Stomach smooth muscle (tissue), 2 donors: Measurements from ENCODE around the gene NRROS.
A peak's percentile ranks its signal among the peaks of the same experiment; 100 is the strongest.

ENCODE experiments used
- H3K27ac ChIP-seq: one replicate; pipeline ENCODE4 v1.7.0; 2013; ENCODE audit warnings: mild to moderate bottlenecking, low read length, inconsistent platforms
- H3K27me3 ChIP-seq, 2 donors: one replicate each; pipeline ENCODE4 v1.7.0; 2013; ENCODE audit warnings: low read length in 2 of 2; ENCODE audit not compliant: insufficient read depth in 2 of 2, control insufficient read depth in 1 of 2
- H3K36me3 ChIP-seq, 2 donors: one replicate each; pipeline ENCODE4 v1.7.0; 2013; ENCODE audit warnings: low read length in 2 of 2; ENCODE audit not compliant: control insufficient read depth in 2 of 2, insufficient read depth in 2 of 2
- H3K4me1 ChIP-seq: one replicate; pipeline ENCODE4 v1.7.0; 2013; ENCODE audit warnings: low read length; ENCODE audit not compliant: control insufficient read depth, insufficient read depth
- H3K4me3 ChIP-seq, 2 donors: one replicate each; pipeline ENCODE4 v1.7.0; 2013; ENCODE audit warnings: low read length in 2 of 2
- H3K9ac ChIP-seq, 2 donors: one replicate each; pipeline ENCODE4 v1.7.0; 2013; ENCODE audit warnings: low read length in 2 of 2, mild to moderate bottlenecking in 1 of 2
- H3K9me3 ChIP-seq, 2 donors: one replicate each; pipeline ENCODE4 v1.7.0; 2013; ENCODE audit warnings: low read length in 2 of 2; ENCODE audit not compliant: control insufficient read depth in 2 of 2
- donor health status: healthy.
- donor health status: Pancreatic carcinoma.

Gene NRROS

GRCh38 chr3:196624067-196624790 is 15.3 kb upstream of the NRROS start:
- H3K9ac ChIP-seq, result no peak overlapping the region
- H3K4me1 ChIP-seq, result peaks cover 5% of the 10 kb centered on the region
- H3K27me3 ChIP-seq, result no peaks in the 10 kb centered on the region
- H3K27ac ChIP-seq, result peak overlapping the region; percentile 41
- H3K9me3 ChIP-seq, result no peaks in the 10 kb centered on the region
- H3K4me3 ChIP-seq, result no peak overlapping the region
- H3K36me3 ChIP-seq, result no peaks in the 10 kb centered on the region

- no peaks in the 10 kb centered on the region for H3K36me3 ChIP-seq
- no peak overlapping the region for H3K9ac ChIP-seq
- H3K27me3 ChIP-seq, result no peaks in the 10 kb centered on the region
- H3K9me3 ChIP-seq, result no peaks in the 10 kb centered on the region
- H3K4me3 ChIP-seq, result no peak overlapping the region
- peak overlapping the region; percentile 41 for H3K27ac ChIP-seq
- H3K4me1 ChIP-seq, result peaks cover 5% of the 10 kb centered on the region
These were observed 14.6 kb upstream of the NRROS start for GRCh38 chr3:196624907-196625306.

- Histone ChIP-seq H3K27me3 (no peaks in the 10 kb centered on the region), H3K36me3 (no peaks in the 10 kb centered on the region), H3K4me1 (peaks cover under 1% of the 10 kb centered on the region), H3K4me3 (no peak overlapping the region), H3K9ac (no peak overlapping the region), H3K9me3 (no peaks in the 10 kb centered on the region), H3K27ac (no peak overlapping the region)
These were observed 14.2 kb upstream of the NRROS start for GRCh38 chr3:196625331-196625730.

- Histone ChIP-seq H3K9me3 (no peaks in the 10 kb centered on the region), H3K9ac (no peak overlapping the region), H3K4me3 (no peak overlapping the region), H3K27me3 (no peaks in the 10 kb centered on the region), H3K27ac (no peak overlapping the region), H3K4me1 (peaks cover 10% of the 10 kb centered on the region), H3K36me3 (no peaks in the 10 kb centered on the region)
These were observed 11.6 kb upstream of the NRROS start for GRCh38 chr3:196627918-196628231.

- Histone ChIP-seq H3K36me3 (no peaks in the 10 kb centered on the region), H3K9ac (no peak overlapping the region), H3K4me1 (peaks cover 18% of the 10 kb centered on the region), H3K27ac (no peak overlapping the region), H3K4me3 (no peak overlapping the region), H3K27me3 (no peaks in the 10 kb centered on the region), H3K9me3 (no peaks in the 10 kb centered on the region)
These were observed 10.3 kb upstream of the NRROS start for GRCh38 chr3:196629228-196629627.

GRCh38 chr3:196631682-196632045 is 7.8 kb upstream of the NRROS start:
- Histone ChIP-seq H3K4me1 (peaks cover 18% of the 10 kb centered on the region), H3K27ac (peak overlapping the region; percentile 83), H3K4me3 (peak overlapping the region; percentile 78 to 79), H3K9me3 (no peaks in the 10 kb centered on the region), H3K36me3 (no peaks in the 10 kb centered on the region), H3K9ac (peak overlapping the region; percentile 77 to 82), H3K27me3 (no peaks in the 10 kb centered on the region)

GRCh38 chr3:196632046-196632751 is 7.3 kb upstream of the NRROS start:
- H3K9ac ChIP-seq, result peak overlapping the region; percentile 77 to 82
- no peaks in the 10 kb centered on the region for H3K9me3 ChIP-seq
- H3K36me3 ChIP-seq, result no peaks in the 10 kb centered on the region
- H3K27ac ChIP-seq, result peak overlapping the region; percentile 83
- peaks cover 18% of the 10 kb centered on the region for H3K4me1 ChIP-seq
- H3K4me3 ChIP-seq, result peak overlapping the region; percentile 78 to 79
- H3K27me3 ChIP-seq, result no peaks in the 10 kb centered on the region

GRCh38 chr3:196633555-196634151 is 5.8 kb upstream of the NRROS start:
- Histone ChIP-seq H3K4me3 (peak overlapping the region in 1 of 2 donors; percentile 60), H3K4me1 (peaks cover 18% of the 10 kb centered on the region), H3K36me3 (no peaks in the 10 kb centered on the region), H3K9me3 (no peaks in the 10 kb centered on the region), H3K9ac (no peak overlapping the region), H3K27ac (peak overlapping the region; percentile 79), H3K27me3 (peaks cover 0 to 2% of the 10 kb centered on the region in 2 donors)

GRCh38 chr3:196634224-196634623 is 5.3 kb upstream of the NRROS start:
- Histone ChIP-seq H3K4me3 (no peak overlapping the region), H3K27ac (no peak overlapping the region), H3K9ac (no peak overlapping the region), H3K4me1 (peaks cover 22% of the 10 kb centered on the region), H3K36me3 (no peaks in the 10 kb centered on the region), H3K27me3 (peaks cover 0 to 2% of the 10 kb centered on the region in 2 donors), H3K9me3 (no peaks in the 10 kb centered on the region)

- Histone ChIP-seq H3K36me3 (no peaks in the 10 kb centered on the region), H3K9ac (no peak overlapping the region), H3K9me3 (no peaks in the 10 kb centered on the region), H3K4me1 (peaks cover 26% of the 10 kb centered on the region), H3K4me3 (no peak overlapping the region), H3K27me3 (peaks cover 0 to 2% of the 10 kb centered on the region in 2 donors), H3K27ac (no peak overlapping the region)
These were observed 4.7 kb upstream of the NRROS start for GRCh38 chr3:196634829-196635228.
